SH-SY5Y (cell line): Measurements from ENCODE around the gene LRRN3.

Source experiments
- GATA2 ChIP-seq: IDR thresholded peaks from 2 replicates; pipeline ENCODE4 v1.6.1; 2011; ENCODE audit warnings: mild to moderate bottlenecking, low read depth, low read length
- GATA3 ChIP-seq: IDR thresholded peaks from 2 replicates; pipeline ENCODE4 v1.6.1; 2011; ENCODE audit warnings: low read depth, mild to moderate bottlenecking, low read length, moderate library complexity

- TF ChIP-seq GATA2: no peak; the same call in 1 of the 2 replicates
- TF ChIP-seq GATA3: no peak
Measured at GRCh38 chr7:111090846-111091245, at the start of gene LRRN3.
